GM19240 (cell line): ENCODE results near the gene PTGDS.

Source experiments
- DNase-seq: peaks from one replicate; pipeline ENCODE4 v3.0.0; 2011; ENCODE audit warnings: low spot score; ENCODE audit not compliant: insufficient read length

PTGDS gene

GRCh38 chr9:137007816-137008270 lies 30.5 kb downstream of the PTGDS start:
- DNase-seq, result no peak

DNA sequence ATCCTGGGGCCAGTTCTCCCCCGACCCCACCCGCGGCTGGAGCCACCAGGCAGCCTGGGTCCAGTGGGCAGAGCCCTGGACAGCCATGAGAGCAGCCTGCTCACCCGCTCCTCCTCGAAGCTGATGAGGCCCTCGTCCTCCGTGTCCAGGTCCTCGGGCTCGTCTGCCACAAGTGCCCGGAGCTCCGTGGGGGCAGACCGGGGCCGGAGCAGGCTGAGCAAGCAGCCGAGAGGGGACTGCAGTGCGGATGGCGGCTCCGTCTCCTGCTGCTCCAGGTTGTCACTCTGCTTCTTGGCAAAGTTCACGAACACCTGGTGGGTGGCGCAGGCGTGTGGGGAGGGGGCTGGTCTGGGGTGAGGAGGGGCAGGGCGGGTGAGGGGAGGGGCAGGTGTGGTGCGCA lies 31.0 kb downstream of the PTGDS start:
- no peak for DNase-seq

- DNase-seq, result no peak
Measured at GRCh38 chr9:137009217-137009616, 31.9 kb downstream of the PTGDS start.

DNA sequence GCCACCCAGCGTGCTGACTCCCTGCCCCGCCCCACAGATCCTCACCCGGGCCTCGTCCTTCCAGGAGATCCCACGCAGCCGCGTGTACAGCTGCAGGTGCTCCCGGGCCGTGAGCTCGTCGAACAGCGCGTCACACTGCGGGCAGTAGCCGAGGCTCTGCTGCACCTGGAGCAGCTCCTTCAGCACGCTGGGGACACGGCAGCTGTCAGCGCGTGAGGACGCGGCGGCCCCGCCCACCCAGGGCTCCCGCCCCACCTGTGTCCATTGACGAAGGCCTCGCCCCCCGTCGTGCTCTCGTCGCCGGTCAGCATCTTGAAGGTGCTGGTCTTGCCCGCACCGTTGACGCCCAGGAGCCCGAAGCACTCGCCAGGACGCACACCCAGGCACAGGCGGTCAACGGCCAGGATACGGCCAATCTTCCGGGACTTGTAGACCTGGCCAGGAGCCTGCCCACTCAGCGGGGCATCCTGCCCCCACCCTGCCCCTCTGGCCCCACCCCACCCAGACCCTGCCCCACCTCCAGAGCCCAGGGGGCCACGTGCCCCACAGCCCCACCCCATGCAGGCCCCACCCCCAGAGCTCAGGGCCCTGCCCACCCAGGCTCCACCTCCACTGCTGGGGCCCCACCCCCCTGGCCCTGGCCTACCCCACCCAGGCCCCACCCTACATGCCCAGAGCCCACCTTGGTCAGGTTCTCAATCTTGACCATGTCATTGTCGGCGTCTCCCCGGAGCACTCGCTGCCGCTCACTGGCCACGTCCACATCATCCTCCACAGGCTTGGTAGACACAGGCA lies 32.8 kb downstream of the PTGDS start:
- DNase-seq, result no peak

DNA sequence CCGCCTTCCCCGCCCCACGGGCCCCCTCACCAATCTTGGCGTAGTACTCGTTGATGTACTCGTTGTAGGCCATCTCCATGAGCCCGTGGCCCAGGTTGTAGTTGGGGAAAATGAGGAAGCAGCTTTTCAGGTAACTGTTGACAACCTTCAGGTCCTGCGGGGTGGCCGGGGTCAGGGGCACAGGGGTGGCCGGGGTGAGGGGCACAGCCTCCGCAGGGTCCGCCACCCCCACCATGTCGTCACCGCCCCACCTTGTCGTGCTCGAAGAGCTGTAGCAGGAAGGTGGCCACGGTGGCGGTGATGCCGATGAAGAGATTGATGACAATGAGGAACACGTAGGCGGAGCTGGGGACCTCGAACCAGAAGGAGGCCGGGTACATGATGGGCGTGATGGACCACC lies 33.9 kb downstream of the PTGDS start:
- no peak for DNase-seq

- DNase-seq, result no peak
Measured at GRCh38 chr9:137011907-137012675, 34.8 kb downstream of the PTGDS start.

- no peak for DNase-seq
Measured at GRCh38 chr9:137012694-137013570, 35.6 kb downstream of the PTGDS start.

DNA sequence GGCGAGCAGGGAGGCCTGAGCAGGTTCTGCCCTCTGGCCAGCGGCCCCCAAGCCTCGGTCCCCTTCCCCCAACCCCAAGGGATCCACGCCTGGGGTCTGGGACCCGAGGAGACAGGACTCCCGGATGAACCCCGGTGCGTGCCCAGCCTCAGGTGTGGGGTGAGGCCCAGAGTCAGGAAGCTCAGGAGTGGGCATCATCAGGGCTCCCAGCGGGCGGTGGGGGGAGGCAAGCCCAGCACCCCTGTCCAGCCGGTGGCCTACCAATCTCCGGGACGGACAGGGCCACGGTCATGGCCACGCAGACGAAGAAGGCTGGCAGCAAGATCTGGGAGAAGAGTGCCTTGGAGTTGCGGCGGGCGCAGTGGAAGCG lies 36.3 kb downstream of the PTGDS start:
- DNase-seq, result no peak

DNA sequence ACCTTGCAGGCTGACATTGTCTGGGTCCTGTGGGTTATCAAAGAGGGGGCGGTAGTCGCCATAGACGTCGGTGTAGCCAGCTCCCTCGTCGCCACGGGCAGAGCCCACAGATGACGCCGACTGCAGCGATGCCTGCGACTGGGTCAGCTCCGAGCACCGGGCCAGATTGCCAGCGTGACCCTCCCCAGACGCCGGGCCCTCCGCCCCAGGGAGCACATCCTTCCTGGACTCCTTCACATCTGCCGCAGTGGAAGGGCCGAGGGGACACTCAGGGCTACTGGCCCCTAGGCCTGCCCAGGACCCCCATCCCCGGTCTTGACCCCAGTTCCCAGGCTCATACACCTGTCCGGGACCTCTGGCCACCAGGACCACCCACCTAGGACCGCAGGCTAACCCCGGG lies 36.9 kb downstream of the PTGDS start:
- DNase-seq, result no peak

- no peak for DNase-seq
Measured at GRCh38 chr9:137014776-137015539, 37.7 kb downstream of the PTGDS start.

DNA sequence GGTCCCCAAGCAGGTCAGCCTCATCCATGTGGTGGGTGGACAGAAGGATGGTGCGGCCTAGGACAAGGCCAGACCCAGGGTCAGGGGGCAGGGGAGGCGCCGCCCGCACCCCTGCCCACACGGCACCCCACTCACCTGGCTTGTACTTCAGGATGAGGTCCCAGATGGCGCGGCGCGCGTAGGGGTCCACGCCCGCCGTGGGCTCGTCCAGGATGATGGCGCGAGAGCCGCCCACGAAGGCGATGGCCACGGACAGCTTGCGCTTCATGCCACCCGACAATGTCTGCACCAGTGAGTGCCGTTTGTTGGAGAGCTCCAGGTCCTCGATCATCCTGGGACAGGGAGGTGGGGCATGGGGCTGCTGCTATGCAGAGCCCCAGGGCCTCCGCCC lies 38.2 kb downstream of the PTGDS start:
- DNase-seq, result no peak

DNA sequence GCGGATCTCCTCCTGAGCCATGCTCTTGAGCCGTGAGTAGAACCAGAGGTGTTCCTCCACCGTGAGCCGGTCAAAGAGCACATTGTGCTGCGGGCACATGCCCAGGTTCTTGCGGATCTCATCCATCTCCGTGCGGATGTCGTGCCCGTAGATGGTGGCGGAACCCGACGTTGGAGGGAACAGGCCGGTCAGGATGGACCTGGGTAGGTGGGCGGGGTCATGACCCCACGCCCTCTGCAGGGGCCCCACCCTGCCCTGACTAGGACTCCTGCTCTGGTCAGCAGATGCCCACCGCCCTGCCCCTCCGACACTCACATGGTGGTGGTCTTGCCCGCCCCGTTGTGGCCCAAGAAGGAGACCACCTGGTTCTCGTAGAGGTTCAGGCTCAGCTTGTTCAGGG lies 38.7 kb downstream of the PTGDS start:
- DNase-seq, result no peak

GRCh38 chr9:137016436-137016835 lies 39.1 kb downstream of the PTGDS start:
- no peak for DNase-seq

GRCh38 chr9:137017071-137017470 lies 39.8 kb downstream of the PTGDS start:
- no peak for DNase-seq

- DNase-seq, result no peak
Measured at GRCh38 chr9:137017791-137018497, 40.6 kb downstream of the PTGDS start.

DNA sequence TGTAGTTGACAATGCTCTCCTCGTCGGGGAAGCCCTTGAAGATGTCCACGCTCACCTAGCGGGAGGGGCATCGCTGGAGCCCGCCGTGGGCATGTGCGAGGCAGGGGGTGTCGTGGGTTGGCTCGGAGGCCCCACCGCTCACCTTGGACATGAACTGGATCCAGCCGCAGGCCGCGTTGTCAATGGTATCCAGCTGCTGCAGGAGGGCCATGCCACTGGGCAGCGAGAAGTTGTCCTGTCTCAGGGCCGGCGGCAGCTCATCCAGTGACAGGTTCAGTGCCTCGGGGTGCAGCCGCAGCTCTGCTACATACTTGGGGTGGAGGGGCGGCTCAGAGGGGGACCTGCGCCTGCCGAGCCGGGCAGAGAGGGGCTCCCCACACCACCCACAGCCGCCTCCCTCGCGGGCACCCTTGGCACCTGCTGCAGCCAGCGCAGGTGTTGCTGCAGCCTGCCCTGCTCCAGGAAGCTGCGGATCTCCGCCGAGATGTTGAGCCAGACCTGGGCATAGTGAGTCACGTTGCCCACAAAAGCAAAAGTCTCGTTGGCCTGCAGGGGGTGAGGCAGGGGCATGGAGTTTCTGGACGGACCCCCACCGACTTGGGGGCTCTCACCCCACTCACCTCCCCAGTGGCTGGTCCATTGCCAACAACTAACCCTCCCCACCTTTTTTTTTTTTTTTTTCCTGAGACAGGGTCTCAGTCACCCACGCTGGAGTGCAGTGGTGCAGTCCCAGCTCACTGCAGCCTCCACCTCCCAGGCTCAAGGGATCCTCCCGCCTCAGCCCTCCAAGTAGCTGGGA lies 41.7 kb downstream of the PTGDS start:
- no peak for DNase-seq

- DNase-seq, result no peak
Measured at GRCh38 chr9:137019891-137020683, 42.8 kb downstream of the PTGDS start.

- no peak for DNase-seq
Measured at GRCh38 chr9:137020771-137021567, 43.7 kb downstream of the PTGDS start.
